Aorta (tissue), 5 donors: ENCODE data around the gene CHD9NB. TPM values are rescaled to one million over a fixed set of nuclear protein-coding genes. Genes with fewer than 3 reads are reported as not detected.
"Not testable (repeated sequence)": the region's sequence is repeated elsewhere in the genome, so short reads cannot be mapped to it uniquely, and the experiment has no call there.

ENCODE experiments used
- ATAC-seq: fragments of 200-7000 bp; cut with Tn5 transposase; one replicate; pipeline ENCODE4 v1.9.1; 2022; ENCODE audit warnings: moderate library complexity; ENCODE audit not compliant: low FRiP score
- DNase-seq, 2 donors: peaks; one replicate each; pipeline ENCODE4 v3.0.0-alpha.2; 2020
- H3K27ac ChIP-seq, 2 donors: one replicate each; pipeline ENCODE4 v1.5.1; 2013; ENCODE audit warnings: low read length in 2 of 2, mild to moderate bottlenecking in 2 of 2, moderate library complexity in 2 of 2, control low read depth in 1 of 2, inconsistent platforms in 1 of 2, low read depth in 1 of 2
- H3K27me3 ChIP-seq, 2 donors: one replicate each; pipeline ENCODE4 v1.6.1; 2013; ENCODE audit warnings: control low read depth in 1 of 2, low read length in 1 of 2, mild to moderate bottlenecking in 1 of 2, moderate library complexity in 1 of 2; ENCODE audit not compliant: insufficient read depth in 2 of 2, control insufficient read depth in 1 of 2
- H3K36me3 ChIP-seq, 2 donors: one replicate each; pipeline ENCODE4 v1.6.1; 2013; ENCODE audit warnings: control low read depth in 1 of 2, low read length in 1 of 2, mild to moderate bottlenecking in 1 of 2; ENCODE audit not compliant: insufficient read depth in 2 of 2, control insufficient read depth in 1 of 2
- H3K4me1 ChIP-seq, 2 donors: one replicate each; pipeline ENCODE4 v1.6.1; 2013; ENCODE audit warnings: low read length in 2 of 2, control low read depth in 1 of 2, mild to moderate bottlenecking in 1 of 2, moderate library complexity in 1 of 2; ENCODE audit not compliant: insufficient read depth in 2 of 2, control insufficient read depth in 1 of 2
- H3K4me3 ChIP-seq, 2 donors: one replicate each; pipeline ENCODE4 v1.5.1; 2013; ENCODE audit warnings: low read length in 2 of 2, control low read depth in 1 of 2, mild to moderate bottlenecking in 1 of 2
- H3K9me3 ChIP-seq: one replicate; pipeline ENCODE4 v1.6.1; 2013; ENCODE audit warnings: mild to moderate bottlenecking, low read length; ENCODE audit not compliant: control insufficient read depth
- WGBS, 2 donors: extraction: QIAGEN DNeasy Blood & Tissue Kit; methylation state at CpG; one replicate each; pipeline ENCODE4 v1.1.7; 2013; 5-methylcytosine and 5-hydroxymethylcytosine counted together
- intact Hi-C, 2 donors: fragments of 100-400 bp; cut with DNase I; formaldehyde crosslinking; loops; one replicate each; pipeline versions ENCODE4 v1.14.2 to v1.15.0; 2022
- polyA plus RNA-seq, 2 donors: library from polyadenylated mRNA; stranded (reverse); fragments of 200-250 nt; gene quantifications; one replicate each; pipeline ENCODE4 v1.2.3, GENCODE V29; 2013
- total RNA-seq, 2 donors: library from RNA; stranded (reverse); fragmentation: NEBNext Ultra II Directional; extraction: Animal tissue kit (Norgen Biotek cat#: 25700); gene quantifications; one replicate each; pipeline ENCODE4 v1.2.1, GENCODE V29; 2021
- donor health status: healthy with polysubstance abuse.
- donor health status: Bipolar disorder and iron deficiency.
- donor health status: DM: no; HTN: no; CAD: no.
- donor health status: DM: no; HTN: no; CAD: no.
- donor health status: DM: yes; HTN: yes; CAD: no.

CHD9NB gene
- total and polyA plus RNA-seq, 4 donors = 0.36 to 2.3 (median 1.0) TPM

- H3K4me1 ChIP-seq = no peaks in the 10 kb centered on the region
- no peak overlapping the region for H3K27ac ChIP-seq
- no peak for DNase-seq
- intact Hi-C loops = no loop called here
- WGBS, 2 donors = 14 to 15% methylated on average over 11 of the region's 11 CpGs
- no peak for ATAC-seq
- no peaks in the 10 kb centered on the region for H3K9me3 ChIP-seq
- no peaks in the 10 kb centered on the region for H3K27me3 ChIP-seq
- H3K36me3 ChIP-seq = no peaks in the 10 kb centered on the region
- no peak overlapping the region for H3K4me3 ChIP-seq
Observed at GRCh38 chr16:53043986-53044601, 8.6 kb downstream of the CHD9NB start.

DNA sequence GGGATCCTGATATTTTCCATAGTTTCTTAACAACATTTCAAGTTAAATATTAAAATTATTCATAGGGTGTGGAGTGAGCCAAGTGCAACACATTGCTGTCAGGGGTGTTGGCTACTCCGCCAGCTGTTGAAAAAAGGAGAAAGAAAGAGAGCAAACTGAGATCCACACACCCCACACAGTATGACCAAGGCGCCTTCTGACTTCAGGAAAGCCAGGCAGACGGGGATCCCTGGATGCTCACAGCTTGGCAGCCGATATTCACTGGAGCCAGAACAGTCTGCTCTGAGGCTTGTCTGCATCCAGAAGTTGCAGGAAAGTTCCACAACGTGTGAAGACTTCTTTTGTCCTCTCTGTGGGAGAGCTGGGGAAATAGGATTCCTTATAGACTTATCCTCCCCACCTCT lies 9.3 kb downstream of the CHD9NB start:
- Histone ChIP-seq H3K27me3 (no peaks in the 10 kb centered on the region), H3K27ac (no peak overlapping the region), H3K4me3 (no peak overlapping the region), H3K36me3 (no peaks in the 10 kb centered on the region), H3K9me3 (no peaks in the 10 kb centered on the region), H3K4me1 (no peaks in the 10 kb centered on the region)
- 4 to 7% methylated on average over 5 of the region's 5 CpGs for WGBS, 2 donors
- ATAC-seq (peak; percentile 69), DNase-seq (no peak)
- intact Hi-C loops = no loop called here

- DNase-seq (no peak), ATAC-seq (no peak)
- Histone ChIP-seq H3K36me3 (no peaks in the 10 kb centered on the region), H3K9me3 (no peaks in the 10 kb centered on the region), H3K27me3 (no peaks in the 10 kb centered on the region), H3K27ac (no peak overlapping the region), H3K4me3 (no peak overlapping the region), H3K4me1 (no peaks in the 10 kb centered on the region)
- intact Hi-C loops = no loop called here
- WGBS, 2 donors = 77 to 80% methylated on average over 5 of the region's 5 CpGs
Observed at GRCh38 chr16:53042235-53042701, 10.4 kb downstream of the CHD9NB start.

DNA sequence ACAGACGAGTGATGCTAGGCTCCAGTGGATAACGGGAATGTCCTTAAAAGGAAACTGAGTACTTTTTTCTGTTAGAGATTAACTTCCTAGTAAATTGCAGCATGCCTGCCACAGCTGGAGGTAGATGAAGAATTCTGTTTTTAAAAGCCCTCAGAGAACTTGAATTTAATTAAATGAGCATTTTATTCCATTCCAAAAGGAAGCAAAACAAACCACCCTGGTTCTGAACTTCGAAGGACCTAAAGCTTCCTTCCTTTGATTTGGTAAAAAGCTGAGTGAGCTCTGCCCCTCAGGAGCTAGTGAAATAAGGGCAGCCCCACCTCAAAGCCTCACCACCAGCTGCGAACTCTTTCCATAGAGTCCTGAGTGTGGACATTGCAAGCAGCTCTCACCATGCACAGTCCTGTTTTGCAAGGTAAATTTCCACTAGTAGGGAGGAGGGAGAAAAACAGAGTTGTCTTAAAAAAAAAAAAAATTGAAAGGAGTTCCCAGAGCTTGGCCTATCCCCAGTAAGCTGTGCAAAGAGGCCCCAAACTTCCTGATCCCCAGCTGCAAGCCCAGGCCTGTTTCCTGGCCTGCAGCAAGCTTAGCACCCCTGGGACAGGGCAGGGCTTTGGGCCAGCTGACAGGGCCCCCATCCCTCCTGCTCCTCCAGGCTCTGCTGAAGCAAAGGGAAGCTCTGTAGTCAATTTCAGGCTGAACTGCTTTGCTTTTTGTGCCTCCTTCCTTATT lies 11.2 kb downstream of the CHD9NB start:
- Histone ChIP-seq H3K9me3 (no peaks in the 10 kb centered on the region), H3K4me1 (no peaks in the 10 kb centered on the region), H3K36me3 (no peaks in the 10 kb centered on the region), H3K27me3 (no peaks in the 10 kb centered on the region), H3K27ac (no peak overlapping the region), H3K4me3 (no peak overlapping the region)
- WGBS, 2 donors = 43 to 52% methylated on average over 4 of the region's 4 CpGs
- ATAC-seq (peak; percentile 71), DNase-seq (peak; percentile 70 to 74)
- intact Hi-C loops = no loop called here

GRCh38 chr16:53040788-53041187 lies 11.9 kb downstream of the CHD9NB start:
- intact Hi-C loops = no loop called here
- Histone ChIP-seq H3K27me3 (no peaks in the 10 kb centered on the region), H3K4me3 (no peak overlapping the region), H3K4me1 (no peaks in the 10 kb centered on the region), H3K36me3 (no peaks in the 10 kb centered on the region), H3K27ac (no peak overlapping the region), H3K9me3 (no peaks in the 10 kb centered on the region)
- DNase-seq (no peak), ATAC-seq (no peak)
- 100% methylated on average over 1 of the region's 1 CpG for WGBS, 2 donors

DNA sequence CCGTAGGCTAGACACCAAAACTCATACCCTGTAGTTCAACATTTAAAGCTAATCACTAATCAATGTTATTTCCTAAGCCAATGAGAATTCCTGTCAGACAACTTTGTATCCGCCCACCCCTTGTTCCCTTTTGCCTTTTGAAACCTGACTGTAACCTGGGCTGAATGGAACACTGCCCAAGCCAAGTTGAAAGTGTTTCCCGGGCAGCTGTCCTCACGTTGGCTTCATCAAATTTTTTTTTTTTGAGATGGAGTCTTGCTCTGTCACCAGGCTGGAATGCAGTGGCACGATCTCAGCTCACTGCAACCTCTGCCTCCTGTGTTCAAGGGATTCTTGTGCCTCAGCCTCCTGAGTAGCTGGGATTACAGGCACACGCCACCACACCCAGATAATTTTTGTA lies 16.0 kb downstream of the CHD9NB start:
- H3K36me3 ChIP-seq, H3K9me3 ChIP-seq, ATAC-seq, H3K27ac ChIP-seq, intact Hi-C loops, H3K4me3 ChIP-seq, H3K4me1 ChIP-seq, DNase-seq, H3K27me3 ChIP-seq: not testable (repeated sequence)
- WGBS, 2 donors = 68 to 78% methylated on average over 6 of the region's 6 CpGs

- Histone ChIP-seq H3K4me3 (no peak overlapping the region), H3K4me1 (no peaks in the 10 kb centered on the region), H3K9me3 (peaks cover 2% of the 10 kb centered on the region), H3K27ac (no peak overlapping the region), H3K36me3 (no peaks in the 10 kb centered on the region), H3K27me3 (no peaks in the 10 kb centered on the region)
- intact Hi-C loops = no loop called here
- ATAC-seq = no peak
- DNase-seq = no peak
- WGBS, 2 donors = 87 to 94% methylated on average over 6 of the region's 6 CpGs
Observed at GRCh38 chr16:53036066-53036465, 16.6 kb downstream of the CHD9NB start.

GRCh38 chr16:53035176-53035942 lies 17.3 kb downstream of the CHD9NB start:
- Histone ChIP-seq H3K4me3 (no peak overlapping the region), H3K36me3 (no peaks in the 10 kb centered on the region), H3K9me3 (peaks cover 2% of the 10 kb centered on the region), H3K27me3 (no peaks in the 10 kb centered on the region), H3K27ac (no peak overlapping the region), H3K4me1 (no peaks in the 10 kb centered on the region)
- DNase-seq (no peak), ATAC-seq (no peak)
- WGBS, 2 donors = 81 to 83% methylated on average over 3 of the region's 3 CpGs
- intact Hi-C loops = no loop called here
